Measurements from ENCODE around the gene HES4.

Gene HES4, protein sequence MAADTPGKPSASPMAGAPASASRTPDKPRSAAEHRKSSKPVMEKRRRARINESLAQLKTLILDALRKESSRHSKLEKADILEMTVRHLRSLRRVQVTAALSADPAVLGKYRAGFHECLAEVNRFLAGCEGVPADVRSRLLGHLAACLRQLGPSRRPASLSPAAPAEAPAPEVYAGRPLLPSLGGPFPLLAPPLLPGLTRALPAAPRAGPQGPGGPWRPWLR

DNA sequence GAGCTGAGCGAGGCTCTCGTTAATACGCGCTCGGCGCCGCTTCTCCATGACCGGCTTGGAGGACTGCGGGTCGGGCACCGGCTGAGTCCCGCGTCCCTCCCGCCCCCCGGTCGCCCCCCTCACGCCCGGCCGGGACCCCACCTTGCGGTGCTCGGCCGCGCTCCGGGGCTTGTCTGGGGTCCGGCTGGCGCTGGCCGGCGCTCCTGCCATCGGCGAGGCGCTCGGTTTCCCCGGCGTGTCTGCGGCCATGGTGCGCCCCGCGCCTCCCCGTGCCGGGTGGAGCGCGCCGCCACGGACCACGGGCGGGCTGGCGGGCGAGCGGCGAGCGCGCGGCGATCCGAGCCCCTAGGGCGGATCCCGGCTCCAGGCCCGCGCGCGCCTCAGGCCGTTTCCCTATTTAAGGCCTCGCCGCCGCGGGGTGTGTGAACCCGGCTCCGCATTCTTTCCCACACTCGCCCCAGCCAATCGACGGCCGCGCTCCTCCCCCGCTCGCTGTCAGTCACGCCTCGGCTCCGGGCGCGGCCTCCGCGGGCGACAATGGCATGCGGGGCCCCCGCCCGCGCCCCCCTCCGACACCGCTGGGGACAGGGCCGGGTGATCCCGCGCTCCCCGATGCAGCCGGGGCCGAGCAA is at the start of gene HES4:
HES4 (minus strand) TSS at position 373 of the 632 bp plus-strand sequence; CDS start at position 249, 124 bp downstream.
- peak; percentile 65 to 78 for DNase-seq

DNA sequence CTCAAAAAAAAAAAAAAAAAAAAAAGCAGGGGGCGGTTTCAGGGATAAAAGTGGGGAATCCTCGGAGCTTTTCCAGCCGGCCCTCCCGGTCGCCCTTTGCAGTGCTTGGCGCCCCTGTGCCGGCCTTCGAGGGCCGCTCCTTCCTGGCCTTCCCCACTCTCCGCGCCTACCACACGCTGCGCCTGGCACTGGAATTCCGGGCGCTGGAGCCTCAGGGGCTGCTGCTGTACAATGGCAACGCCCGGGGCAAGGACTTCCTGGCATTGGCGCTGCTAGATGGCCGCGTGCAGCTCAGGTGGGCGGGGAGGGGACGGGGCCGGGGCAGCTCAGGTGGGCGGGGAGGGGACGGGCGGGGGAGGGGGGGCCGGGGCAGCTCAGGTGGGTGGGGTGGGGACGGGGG is 48.9 kb upstream of the HES4 start:
- DNase-seq = no peak

DNA sequence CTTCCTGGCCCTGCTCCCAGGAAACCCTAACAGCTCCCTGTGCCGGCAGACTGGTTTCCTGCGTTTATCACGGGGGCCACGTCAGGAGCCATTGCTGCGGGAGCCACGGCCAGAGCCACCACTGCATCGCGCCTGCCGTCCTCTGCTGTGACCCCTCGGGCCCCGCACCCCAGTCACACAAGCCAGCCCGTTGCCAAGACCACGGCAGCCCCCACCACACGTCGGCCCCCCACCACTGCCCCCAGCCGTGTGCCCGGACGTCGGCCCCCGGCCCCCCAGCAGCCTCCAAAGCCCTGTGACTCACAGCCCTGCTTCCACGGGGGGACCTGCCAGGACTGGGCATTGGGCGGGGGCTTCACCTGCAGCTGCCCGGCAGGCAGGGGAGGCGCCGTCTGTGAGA is 48.1 kb upstream of the HES4 start:
- DNase-seq = no peak

DNA sequence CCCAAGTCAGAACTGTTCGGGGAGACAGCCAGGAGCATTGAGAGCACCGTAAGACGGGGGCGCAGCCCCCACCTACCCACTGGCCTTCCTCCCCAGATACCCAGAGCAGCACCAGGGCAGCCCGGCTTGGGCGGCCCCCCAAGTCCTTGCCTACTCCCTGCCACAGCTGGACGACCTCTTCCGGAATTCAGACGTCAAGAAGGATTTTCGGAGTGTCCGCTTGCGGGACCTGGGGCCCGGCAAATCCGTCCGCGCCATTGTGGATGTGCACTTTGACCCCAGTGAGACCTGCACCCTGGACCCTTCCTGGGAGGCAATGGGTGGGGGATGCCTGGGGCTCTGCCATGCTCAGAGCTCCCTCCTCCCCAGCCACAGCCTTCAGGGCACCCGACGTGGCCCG is 47.5 kb upstream of the HES4 start:
- no peak for DNase-seq

DNA sequence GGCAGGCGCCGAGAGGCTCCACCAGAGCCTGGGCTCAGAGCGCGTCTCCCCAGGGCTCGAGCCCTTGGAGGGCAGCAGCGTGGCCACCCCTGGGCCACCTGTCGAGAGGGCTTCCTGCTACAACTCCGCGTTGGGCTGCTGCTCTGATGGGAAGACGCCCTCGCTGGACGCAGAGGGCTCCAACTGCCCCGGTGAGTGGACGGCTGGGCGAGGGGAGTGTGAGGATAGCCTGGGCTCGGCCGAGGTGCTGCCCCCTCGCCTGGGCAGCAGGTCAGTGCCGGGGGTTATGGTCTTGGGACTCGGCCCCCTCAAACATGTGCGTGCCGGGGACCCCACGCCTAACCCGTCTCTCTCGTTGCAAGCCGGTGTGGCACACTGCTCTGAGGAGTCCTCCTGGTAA is 46.9 kb upstream of the HES4 start:
- no peak for DNase-seq

DNA sequence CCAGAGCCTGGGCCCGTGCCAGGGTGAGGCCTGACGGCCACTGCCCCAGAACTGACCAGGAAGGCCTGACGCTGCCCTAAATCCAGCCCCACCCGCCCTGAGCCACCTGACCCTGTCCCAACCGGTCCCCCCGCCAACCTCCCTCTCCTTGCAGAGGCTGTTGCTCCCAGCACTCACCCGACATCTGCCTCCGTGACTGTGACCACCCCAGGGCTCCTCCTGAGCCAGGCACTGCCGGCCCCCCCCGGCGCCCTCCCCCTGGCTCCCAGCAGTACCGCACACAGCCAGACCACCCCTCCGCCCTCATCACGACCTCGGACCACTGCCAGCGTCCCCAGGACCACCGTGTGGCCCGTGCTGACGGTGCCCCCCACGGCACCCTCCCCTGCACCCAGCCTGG is 46.3 kb upstream of the HES4 start:
- no peak for DNase-seq

DNA sequence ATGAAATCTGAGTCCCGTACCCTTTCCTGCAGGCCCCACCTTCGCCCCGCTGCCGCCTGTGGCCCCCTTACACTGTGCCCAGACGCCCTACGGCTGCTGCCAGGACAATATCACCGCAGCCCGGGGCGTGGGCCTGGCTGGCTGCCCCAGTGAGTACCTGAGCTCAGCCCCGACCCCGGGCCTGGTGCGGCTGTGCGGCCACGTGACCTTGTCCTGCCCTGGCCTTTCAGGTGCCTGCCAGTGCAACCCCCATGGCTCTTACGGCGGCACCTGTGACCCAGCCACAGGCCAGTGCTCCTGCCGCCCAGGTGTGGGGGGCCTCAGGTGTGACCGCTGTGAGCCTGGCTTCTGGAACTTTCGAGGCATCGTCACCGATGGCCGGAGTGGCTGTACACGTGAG is 45.2 kb upstream of the HES4 start:
- DNase-seq = no peak

DNA sequence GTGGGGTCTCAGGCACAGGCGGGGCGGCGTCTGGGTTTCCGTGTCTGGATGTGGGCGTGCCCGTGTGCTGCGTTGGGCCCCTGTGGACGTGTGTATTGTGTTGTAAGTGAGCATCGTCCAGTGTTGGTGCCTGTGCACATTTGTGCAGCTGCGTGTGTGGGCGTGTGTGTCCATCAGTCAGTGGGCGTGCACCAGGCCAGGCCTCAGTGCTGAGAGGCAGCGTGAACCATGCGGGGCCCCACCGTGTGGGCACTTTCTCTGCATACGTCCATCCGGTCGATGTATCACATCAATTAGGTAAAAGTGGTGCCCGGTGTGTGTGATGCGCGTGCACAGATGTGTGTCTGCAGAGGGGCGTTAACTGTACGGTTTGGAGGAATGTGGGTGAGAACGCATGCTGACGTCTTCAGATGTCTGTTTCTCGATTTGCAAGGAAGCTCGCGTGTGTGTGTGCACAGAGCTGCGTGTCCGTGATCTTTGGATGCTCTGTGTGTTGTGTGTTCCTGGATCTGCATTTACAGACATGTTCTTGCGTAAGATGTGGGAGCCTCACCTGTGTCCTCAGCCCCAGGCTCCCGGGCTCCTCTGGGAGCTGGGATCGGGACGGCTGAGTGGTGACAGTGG is 44.7 kb upstream of the HES4 start:
- no peak for DNase-seq

DNA sequence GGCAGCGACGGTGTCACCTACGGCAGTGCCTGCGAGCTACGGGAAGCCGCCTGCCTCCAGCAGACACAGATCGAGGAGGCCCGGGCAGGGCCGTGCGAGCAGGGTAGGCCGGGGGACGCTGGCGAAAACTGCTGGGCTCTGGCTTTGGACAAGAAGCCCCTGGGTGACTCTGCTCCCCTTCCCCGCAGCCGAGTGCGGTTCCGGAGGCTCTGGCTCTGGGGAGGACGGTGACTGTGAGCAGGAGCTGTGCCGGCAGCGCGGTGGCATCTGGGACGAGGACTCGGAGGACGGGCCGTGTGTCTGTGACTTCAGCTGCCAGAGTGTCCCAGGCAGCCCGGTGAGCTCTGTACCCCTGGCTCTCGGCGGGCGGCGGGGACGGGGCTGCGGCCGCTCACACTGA is 44.0 kb upstream of the HES4 start:
- DNase-seq = no peak

DNA sequence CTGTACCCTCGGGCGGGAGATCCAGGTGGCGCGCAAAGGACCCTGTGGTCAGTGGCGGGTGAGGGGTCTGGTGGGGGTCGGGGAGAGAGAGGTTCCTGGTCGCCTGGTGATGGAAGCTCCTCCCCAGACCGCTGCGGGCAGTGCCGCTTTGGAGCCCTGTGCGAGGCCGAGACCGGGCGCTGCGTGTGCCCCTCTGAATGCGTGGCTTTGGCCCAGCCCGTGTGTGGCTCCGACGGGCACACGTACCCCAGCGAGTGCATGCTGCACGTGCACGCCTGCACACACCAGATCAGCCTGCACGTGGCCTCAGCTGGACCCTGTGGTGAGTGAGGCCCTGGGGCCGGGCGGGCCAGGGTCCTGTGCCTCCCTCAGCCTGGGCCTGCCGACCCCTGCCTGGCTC is 43.5 kb upstream of the HES4 start:
- no peak for DNase-seq

DNA sequence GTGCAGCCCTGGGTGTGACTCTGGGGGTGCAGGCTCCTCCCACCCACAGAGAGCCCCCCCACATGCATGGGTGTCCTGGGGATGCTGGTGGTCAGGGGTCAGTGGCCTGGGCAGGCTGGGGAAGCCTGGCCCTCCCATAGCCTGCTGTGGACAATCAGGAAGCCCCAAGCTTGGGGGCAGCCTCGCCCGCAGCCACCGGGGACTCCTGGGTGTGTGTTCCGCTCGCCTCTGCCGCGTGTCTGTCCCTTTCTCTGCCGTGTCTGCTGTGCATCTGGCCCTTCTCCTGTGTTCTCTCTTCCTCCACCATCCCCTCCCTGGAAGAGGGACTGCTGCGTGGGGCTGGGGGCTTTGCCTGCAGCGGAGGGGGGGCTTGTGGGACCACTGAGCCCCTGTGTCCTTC is 42.9 kb upstream of the HES4 start:
- no peak for DNase-seq

DNA sequence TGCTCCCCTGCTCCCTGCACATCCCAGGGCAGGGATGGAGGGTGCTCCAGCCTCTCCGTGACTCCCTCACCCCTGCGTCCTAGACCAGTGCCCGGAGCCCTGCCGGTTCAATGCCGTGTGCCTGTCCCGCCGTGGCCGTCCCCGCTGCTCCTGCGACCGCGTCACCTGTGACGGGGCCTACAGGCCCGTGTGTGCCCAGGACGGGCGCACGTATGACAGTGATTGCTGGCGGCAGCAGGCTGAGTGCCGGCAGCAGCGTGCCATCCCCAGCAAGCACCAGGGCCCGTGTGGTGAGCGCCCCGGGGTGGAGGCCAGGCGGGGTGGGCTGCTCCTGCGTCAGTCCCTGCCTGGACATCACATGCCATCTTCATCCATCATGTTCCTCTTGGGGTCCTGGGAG is 42.0 kb upstream of the HES4 start:
- no peak for DNase-seq

DNA sequence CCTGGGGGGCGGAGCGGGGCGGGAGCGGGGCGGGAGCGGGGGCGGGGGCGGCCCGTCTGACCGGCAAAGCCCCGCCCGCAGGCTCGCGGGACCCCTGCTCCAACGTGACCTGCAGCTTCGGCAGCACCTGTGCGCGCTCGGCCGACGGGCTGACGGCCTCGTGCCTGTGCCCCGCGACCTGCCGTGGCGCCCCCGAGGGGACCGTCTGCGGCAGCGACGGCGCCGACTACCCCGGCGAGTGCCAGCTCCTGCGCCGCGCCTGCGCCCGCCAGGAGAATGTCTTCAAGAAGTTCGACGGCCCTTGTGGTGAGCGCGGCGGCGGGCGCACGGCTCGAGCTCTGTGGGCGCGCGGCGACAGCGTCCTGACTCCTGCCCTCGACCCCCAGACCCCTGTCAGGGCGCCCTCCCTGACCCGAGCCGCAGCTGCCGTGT is 41.2 kb upstream of the HES4 start:
- DNase-seq = no peak

DNA sequence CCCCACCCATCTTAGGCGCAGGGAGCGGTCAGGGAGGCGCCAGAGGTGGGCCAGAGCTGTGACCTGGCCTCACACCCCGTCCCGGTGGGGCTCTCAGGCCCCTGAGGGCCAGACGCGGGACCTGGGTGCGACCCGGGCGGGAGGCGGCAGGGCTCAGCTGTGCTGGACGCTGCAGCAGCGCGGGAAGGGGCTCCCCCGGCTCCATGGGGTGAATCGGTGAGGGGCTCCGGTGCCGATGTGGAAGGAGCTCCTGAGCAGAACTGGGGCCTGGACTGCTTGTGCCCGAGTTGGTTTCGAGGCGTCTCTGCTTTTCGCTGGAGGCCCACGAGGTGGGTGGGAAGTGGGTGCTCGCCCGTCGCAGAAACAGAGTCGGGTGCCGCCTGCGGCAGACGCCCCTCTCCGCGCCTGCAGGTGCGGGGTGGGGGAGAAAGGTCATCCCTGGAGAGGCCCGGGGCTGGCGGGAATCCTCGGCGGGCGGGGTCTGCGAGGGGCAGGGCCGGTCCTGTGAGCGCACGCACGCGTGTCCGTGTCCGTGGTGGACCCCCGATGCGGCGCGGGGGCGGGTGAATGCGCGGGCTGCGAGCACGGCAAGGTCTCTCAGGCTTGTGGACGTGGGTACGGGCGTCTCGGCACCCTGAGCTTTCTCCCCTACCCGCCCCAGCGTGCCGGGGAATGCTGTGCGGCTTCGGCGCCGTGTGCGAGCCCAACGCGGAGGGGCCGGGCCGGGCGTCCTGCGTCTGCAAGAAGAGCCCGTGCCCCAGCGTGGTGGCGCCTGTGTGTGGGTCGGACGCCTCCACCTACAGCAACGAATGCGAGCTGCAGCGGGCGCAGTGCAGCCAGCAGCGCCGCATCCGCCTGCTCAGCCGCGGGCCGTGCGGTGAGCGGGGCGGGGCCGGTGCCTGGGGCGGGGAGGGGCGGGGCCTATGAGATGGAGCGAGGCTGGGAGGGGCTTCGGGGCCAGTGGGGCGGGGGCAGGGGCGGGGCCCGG is 40.4 kb upstream of the HES4 start:
- peak; percentile 82 for DNase-seq

DNA sequence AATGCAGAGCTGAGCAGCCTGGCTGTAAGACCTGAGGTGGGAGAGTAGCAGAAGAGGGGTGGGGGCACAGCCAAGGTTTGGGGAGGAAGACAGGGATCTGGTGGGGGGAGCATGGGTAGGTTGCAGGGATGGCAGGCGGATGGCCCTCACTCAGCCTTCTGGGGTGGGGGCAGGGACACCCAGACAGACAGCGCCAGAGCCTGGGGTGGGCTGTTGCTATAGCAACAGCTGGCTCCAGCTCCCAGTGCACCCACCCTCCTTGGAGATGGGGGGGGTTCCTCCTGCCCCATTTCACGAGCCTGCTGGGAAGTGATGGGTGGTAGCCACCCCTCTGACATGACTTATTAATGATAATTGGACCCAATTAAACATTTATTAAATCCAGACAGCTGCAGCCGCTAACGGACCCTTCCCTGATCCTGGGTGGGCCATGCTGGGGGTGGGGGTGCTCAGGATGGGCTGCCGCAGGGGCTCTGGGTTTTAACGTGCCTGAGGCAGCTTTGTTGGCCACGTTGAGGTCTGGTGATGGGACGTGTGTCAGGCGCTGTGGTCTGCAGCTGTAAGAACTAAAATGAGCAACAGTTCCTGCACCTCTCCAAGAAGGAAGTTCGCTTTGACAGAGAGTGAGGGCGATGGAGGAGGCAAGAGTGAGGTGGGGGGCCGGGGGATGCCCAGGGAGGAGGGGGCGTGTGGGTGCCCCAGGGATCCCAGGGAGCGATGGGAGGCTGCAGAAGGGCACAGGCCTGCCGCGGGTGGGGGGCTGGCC is 39.4 kb upstream of the HES4 start:
- DNase-seq = no peak

DNA sequence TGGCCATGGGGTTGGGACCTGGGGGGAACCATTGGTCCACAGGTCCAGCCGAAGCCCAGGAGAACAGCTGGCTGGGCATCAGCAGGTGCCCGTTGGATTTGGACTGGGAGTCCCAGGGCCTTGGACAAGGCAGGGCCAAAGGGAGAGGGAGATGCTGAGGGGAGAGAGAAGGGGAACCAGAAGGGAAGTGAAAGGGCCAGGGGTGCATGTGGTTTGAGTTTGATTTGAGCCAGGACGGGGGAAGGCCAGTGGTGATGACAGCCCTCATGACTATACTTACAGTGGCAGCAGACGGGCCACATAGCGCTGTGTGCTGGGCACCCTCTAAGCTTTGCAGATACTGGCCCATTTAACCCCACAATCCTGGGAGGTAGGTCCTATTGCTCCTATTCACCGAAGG is 38.8 kb upstream of the HES4 start:
- peak in 1 of 2 donors; percentile 33 for DNase-seq

DNA sequence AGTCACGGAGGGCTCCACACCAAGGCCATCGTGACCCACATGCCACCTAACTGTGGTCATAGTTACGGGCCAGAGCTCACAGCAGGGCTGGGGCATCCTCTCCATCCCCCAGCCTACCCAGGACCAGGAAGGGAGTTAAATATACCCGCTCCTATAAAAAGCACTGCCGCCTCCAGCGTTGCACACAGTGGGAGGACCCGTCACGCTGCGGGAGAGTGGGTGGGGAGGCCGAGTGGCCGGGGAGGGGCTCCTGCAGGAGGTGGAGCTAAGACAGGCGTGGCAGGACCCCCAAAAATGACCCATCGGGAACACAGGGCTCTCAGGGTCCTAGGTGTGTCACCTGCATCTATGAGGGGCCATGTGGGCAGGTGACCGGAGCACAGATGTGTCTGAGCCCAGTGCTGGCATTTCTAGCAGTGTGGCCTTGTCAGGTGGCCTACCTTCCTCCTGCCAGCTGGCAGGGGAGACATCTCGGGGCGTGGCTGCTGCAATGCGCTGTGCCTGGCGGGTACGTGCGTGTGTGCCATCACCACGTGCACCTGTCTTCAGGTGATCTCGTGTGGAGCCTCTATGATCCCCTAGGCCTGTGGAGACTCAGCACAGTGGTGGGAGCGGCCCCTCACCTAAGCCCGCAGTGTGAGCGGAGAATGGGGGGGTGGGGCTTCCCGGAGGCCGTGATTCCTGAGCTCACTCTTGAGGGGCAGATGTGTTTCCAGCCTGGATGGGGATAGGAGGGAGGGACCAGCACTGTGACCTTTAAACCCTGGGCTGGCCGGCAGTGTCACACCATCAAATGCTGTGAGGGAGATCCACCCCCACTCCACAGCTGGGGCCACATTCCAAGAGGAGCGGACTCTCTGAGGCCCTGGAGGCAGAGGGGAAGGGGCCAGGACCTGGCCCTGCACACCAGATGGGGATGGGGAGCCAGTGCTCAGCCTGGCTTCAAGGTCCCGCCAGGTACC is 37.8 kb upstream of the HES4 start:
- no peak for DNase-seq

DNA sequence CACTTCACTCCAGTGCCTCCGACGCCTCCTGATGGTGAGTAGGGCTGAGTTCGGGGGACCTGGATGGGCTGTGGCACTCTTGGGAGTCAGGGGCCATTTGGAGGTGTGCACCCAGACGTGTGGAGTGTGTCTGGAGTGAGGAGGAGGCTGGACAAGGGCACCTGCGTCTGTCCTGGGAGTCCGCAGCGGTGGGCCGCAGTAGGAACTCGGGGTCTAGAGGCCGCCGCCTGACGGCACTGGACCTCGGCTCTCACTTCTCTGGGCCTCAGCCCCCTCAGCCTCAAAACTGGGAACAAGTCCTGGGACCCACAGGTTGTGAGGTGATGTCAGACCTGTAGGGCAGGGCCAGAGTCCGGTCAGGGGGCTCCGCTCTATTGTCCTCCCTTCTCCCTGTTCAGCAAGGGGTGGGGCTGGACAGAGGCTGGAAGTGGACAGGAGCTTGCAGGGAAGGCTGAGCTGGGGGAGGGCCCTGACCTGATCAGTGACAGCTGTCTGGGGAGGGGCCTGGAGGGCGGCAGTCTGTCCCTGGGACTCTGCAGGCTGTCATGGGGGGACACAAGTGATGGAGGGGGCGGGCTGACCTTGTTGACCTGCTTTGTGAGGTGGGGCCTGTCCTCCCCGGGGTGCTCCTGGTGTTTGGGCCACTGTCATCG is 35.5 kb upstream of the HES4 start:
- no peak for DNase-seq

DNA sequence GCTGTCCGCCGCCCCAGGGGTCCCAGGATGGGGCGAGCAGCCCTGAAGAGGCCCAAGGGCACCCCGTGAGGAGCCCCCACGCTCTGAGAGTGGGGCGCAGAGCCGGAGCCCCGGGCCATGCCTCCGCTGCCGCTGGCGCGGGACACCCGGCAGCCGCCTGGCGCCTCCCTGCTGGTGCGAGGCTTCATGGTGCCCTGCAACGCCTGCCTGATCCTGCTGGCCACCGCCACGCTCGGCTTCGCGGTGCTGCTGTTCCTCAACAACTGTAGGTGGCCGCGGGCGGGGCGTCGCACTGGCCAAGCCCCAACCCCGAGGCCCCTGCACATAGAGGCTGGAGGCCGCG is 34.5 kb upstream of the HES4 start:
- no peak for DNase-seq

DNA sequence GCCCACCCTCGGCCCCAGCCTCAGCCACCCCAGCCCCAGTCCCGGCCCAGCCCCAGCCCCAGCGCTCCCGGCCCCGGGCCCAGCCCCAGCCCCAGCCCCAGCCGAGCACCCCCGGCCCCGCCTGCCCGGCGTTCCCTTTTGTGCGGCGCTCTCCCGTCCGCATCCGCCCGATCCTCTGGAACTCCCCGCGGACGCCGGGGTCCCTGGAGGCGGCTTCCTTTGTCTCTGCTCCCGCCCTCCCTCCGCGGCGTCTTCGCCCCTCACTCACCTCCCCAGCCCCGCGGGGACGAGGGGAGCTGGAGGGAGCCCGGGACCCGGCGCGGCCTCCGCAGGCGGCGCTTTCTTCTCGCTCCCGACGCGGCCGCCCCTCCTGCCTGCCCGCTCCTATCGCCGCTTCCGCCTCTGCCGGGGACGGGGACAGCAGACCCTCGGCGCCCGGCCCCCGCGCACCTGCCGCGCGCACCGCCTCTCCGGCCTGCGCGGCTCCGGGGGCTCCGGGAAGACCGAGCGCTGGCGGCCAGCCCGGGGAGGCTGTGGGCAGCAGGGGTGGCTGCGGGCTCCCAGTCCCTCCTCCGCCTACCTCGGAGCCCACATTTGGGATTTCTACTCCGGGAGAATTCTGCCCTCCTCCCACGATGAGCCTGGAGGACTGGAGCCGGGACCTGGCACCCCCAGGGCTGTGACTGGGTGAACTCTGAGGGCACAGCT is 34.0 kb upstream of the HES4 start:
- DNase-seq = no peak
